DOHH2 (cell line): ENCODE measurements around the gene CD247.
A peak's percentile ranks its signal among the peaks of the same experiment; 100 is the strongest.

Experiments
- H3F3A ChIP-seq: fragments of 200-600 bp; sonication (generic), shearing (Covaris generic); 2 replicates; pipeline ENCODE4 v1.6.0; 2016; ENCODE audit warnings: antibody characterized with exemption, mild to moderate bottlenecking; ENCODE audit not compliant: control insufficient read depth, insufficient read depth
- H3K27ac ChIP-seq: fragments of 200-600 bp; sonication (generic); 2 replicates; pipeline ENCODE4 v1.5.1; 2014; ENCODE audit warnings: low read depth, mild to moderate bottlenecking, low read length, moderate library complexity
- H3K27me3 ChIP-seq: fragments of 200-600 bp; sonication (generic); 2 replicates; pipeline ENCODE4 v1.6.1; 2014; ENCODE audit warnings: mild to moderate bottlenecking, low read length, mixed read lengths; ENCODE audit not compliant: control insufficient read depth
- H3K36me3 ChIP-seq: fragments of 200-600 bp; sonication (generic); 2 replicates; pipeline ENCODE4 v1.6.1; 2014; ENCODE audit warnings: mild to moderate bottlenecking, low read length, moderate library complexity, mixed read lengths; ENCODE audit not compliant: control insufficient read depth
- H3K4me1 ChIP-seq: fragments of 200-600 bp; sonication (generic); 2 replicates; pipeline ENCODE4 v1.6.1; 2014; ENCODE audit warnings: mild to moderate bottlenecking, low read length, mixed read lengths; ENCODE audit not compliant: control insufficient read depth
- H3K4me2 ChIP-seq: fragments of 200-600 bp; sonication (generic); 2 replicates; pipeline ENCODE4 v1.6.0; 2014; ENCODE audit warnings: mild to moderate bottlenecking, low read length, moderate library complexity
- H3K4me3 ChIP-seq: fragments of 200-600 bp; sonication (generic); 2 replicates; pipeline ENCODE4 v1.5.1; 2014; ENCODE audit warnings: mild to moderate bottlenecking, low read length, mixed read lengths
- H3K79me2 ChIP-seq: fragments of 200-600 bp; sonication (generic); 2 replicates; pipeline ENCODE4 v1.6.1; 2014; ENCODE audit warnings: mild to moderate bottlenecking, low read length, mixed read lengths; ENCODE audit not compliant: control insufficient read depth
- H3K9me2 ChIP-seq: fragments of 200-600 bp; sonication (generic); replicated peaks from 2 replicates; pipeline ENCODE4 v1.6.1; 2014; ENCODE audit warnings: mild to moderate bottlenecking, low read length, mixed read lengths; ENCODE audit not compliant: control insufficient read depth
- H3K9me3 ChIP-seq: fragments of 200-600 bp; sonication (generic); 2 replicates; pipeline ENCODE4 v1.6.1; 2014; ENCODE audit warnings: antibody characterized with exemption, low read length, mixed read lengths; ENCODE audit not compliant: control insufficient read depth, insufficient read depth
- H4K20me1 ChIP-seq: fragments of 200-600 bp; sonication (generic); 2 replicates; pipeline ENCODE4 v1.6.0; 2014; ENCODE audit warnings: low read depth, mild to moderate bottlenecking, antibody characterized with exemption, low read length, moderate library complexity; ENCODE audit not compliant: control insufficient read depth, insufficient read depth
- EZH2phosphoT487 ChIP-seq: fragments of 200-600 bp; sonication (generic); IDR thresholded peaks from 2 replicates; pipeline ENCODE4 v1.6.1; 2017; ENCODE audit warnings: borderline replicate concordance, mild to moderate bottlenecking, antibody characterized with exemption, low read length, moderate library complexity, mixed read lengths
- TF ChIP-seq, protein P1 (sequence below): fragments of 200-600 bp; sonication (generic); IDR thresholded peaks from one replicate; pipeline ENCODE4 v1.5.1; 2014; ENCODE audit warnings: antibody characterized with exemption, mild to moderate bottlenecking, low read depth, low read length; ENCODE audit not compliant: poor library complexity, severe bottlenecking

CD247 gene

DNA sequence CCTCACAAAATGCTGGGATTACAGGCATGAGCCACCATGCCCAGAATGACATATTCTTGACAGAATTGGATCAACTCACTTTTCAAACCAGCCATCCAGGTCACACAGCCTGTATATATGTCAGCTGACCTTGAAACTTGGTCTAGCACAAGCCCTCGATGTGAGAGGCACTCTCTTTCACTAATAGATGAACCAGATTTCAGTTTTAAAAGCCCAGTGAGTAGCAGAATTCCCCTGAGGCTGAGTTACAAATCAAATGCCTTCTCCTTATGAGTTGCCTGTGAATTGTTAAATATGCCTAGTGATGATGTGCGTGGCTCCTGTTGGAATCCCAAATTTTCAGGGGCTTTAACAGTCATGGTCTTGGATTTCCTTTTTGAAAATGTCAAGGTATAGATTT, 88.7 kb downstream of the CD247 start:
- Histone ChIP-seq H3K4me2 (peak overlapping the region; percentile 99), H3F3A (peaks cover 41% of the 10 kb centered on the region), H4K20me1 (no peaks in the 10 kb centered on the region), H3K4me3 (peak overlapping the region; percentile 71), H3K36me3 (peaks cover 10% of the 10 kb centered on the region), H3K27me3 (no peaks in the 10 kb centered on the region), H3K79me2 (no peaks in the 10 kb centered on the region), H3K9me3 (no peaks in the 10 kb centered on the region), H3K9me2 (no peaks in the 10 kb centered on the region), H3K27ac (peak overlapping the region; percentile 95), H3K4me1 (peaks cover 76% of the 10 kb centered on the region)
- TF ChIP-seq EZH2phosphoT487: no peak
- TF ChIP-seq, protein P1, sequence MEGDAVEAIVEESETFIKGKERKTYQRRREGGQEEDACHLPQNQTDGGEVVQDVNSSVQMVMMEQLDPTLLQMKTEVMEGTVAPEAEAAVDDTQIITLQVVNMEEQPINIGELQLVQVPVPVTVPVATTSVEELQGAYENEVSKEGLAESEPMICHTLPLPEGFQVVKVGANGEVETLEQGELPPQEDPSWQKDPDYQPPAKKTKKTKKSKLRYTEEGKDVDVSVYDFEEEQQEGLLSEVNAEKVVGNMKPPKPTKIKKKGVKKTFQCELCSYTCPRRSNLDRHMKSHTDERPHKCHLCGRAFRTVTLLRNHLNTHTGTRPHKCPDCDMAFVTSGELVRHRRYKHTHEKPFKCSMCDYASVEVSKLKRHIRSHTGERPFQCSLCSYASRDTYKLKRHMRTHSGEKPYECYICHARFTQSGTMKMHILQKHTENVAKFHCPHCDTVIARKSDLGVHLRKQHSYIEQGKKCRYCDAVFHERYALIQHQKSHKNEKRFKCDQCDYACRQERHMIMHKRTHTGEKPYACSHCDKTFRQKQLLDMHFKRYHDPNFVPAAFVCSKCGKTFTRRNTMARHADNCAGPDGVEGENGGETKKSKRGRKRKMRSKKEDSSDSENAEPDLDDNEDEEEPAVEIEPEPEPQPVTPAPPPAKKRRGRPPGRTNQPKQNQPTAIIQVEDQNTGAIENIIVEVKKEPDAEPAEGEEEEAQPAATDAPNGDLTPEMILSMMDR: no peak

DNA sequence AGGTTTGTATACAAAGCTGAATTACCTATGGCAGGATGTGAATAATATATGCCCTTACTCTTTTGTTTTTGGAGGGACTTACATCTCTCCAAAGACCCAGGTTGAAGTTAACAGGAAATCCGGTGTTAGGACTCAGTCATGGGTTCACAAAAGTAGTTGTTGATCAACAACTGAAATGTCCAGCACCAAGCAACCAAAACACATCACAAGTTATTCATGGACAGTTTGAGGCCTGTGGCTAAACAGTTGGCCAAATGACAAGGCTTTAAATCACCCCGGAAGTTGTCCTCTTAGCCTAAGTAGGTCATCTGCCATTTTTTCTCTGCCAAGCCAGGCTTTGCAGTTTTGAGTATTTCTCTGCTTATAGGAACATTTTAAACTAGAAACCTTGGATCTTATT, 89.9 kb downstream of the CD247 start:
- Histone ChIP-seq H3K36me3 (peaks cover 10% of the 10 kb centered on the region), H3K27ac (peak overlapping the region; percentile 95), H3K9me2 (no peaks in the 10 kb centered on the region), H3K79me2 (no peaks in the 10 kb centered on the region), H3K4me2 (peak overlapping the region; percentile 35), H3K27me3 (no peaks in the 10 kb centered on the region), H3F3A (peaks cover 41% of the 10 kb centered on the region), H4K20me1 (no peaks in the 10 kb centered on the region), H3K9me3 (no peaks in the 10 kb centered on the region), H3K4me1 (peaks cover 69% of the 10 kb centered on the region), H3K4me3 (peak overlapping the region; percentile 17)
- no peak for TF ChIP-seq EZH2phosphoT487
- TF ChIP-seq, protein P1: no peak

GRCh38 chr1:167427848-167428247, 90.5 kb downstream of the CD247 start:
- H3K4me3 ChIP-seq: peak overlapping the region; percentile 17; the same call in 1 of the 2 replicates
- no peaks in the 10 kb centered on the region for H3K9me3 ChIP-seq
- peaks cover 10% of the 10 kb centered on the region for H3K36me3 ChIP-seq
- H3K4me1 ChIP-seq: peaks cover 63% of the 10 kb centered on the region
- no peaks in the 10 kb centered on the region for H3K79me2 ChIP-seq
- no peaks in the 10 kb centered on the region for H4K20me1 ChIP-seq
- peaks cover 41% of the 10 kb centered on the region for H3F3A ChIP-seq
- TF ChIP-seq, protein P1: no peak
- no peak for TF ChIP-seq EZH2phosphoT487
- H3K27me3 ChIP-seq: no peaks in the 10 kb centered on the region
- peak overlapping the region; percentile 35 for H3K4me2 ChIP-seq
- peak overlapping the region; percentile 95 for H3K27ac ChIP-seq
- H3K9me2 ChIP-seq: no peaks in the 10 kb centered on the region
